Endodermal cell (in vitro differentiated cells): ENCODE data around the gene GPHN. TPM values are rescaled to one million over a fixed set of nuclear protein-coding genes. Genes with fewer than 3 reads are reported as not detected.

Experiments
- DNase-seq: peaks from one replicate; pipeline ENCODE4 v3.0.0-alpha.2; 2017
- H3K27ac ChIP-seq: 2 replicates; pipeline ENCODE4 v1.5.1; 2013; ENCODE audit warnings: mild to moderate bottlenecking, low read depth, low read length, moderate library complexity
- H3K27me3 ChIP-seq: 2 replicates; pipeline ENCODE4 v1.6.1; 2013; ENCODE audit warnings: mild to moderate bottlenecking, low read length, moderate library complexity; ENCODE audit not compliant: insufficient read depth, control insufficient read depth, poor library complexity, severe bottlenecking
- H3K36me3 ChIP-seq: 2 replicates; pipeline ENCODE4 v1.7.0; 2013; ENCODE audit warnings: mild to moderate bottlenecking, low read length, moderate library complexity; ENCODE audit not compliant: control insufficient read depth, insufficient read depth
- H3K4me1 ChIP-seq: one replicate; pipeline ENCODE4 v1.7.0; 2013; ENCODE audit warnings: low read length; ENCODE audit not compliant: control insufficient read depth, insufficient read depth
- H3K4me3 ChIP-seq: 2 replicates; pipeline ENCODE4 v1.5.1; 2013; ENCODE audit warnings: mild to moderate bottlenecking, low read length, moderate library complexity
- H3K9ac ChIP-seq: 2 replicates; pipeline ENCODE4 v1.6.1; 2013; ENCODE audit warnings: mild to moderate bottlenecking, low read length, moderate library complexity; ENCODE audit not compliant: poor library complexity, severe bottlenecking; ENCODE audit errors: extremely low read depth
- H3K9me3 ChIP-seq: 2 replicates; pipeline ENCODE4 v1.6.1; 2013; ENCODE audit warnings: mild to moderate bottlenecking, low read length, moderate library complexity; ENCODE audit not compliant: control insufficient read depth
- H3K27ac Mint-ChIP-seq: 2 replicates; pipeline ENCODE4 v1.8.0; 2020; ENCODE audit warnings: mixed read lengths
- H3K27me3 Mint-ChIP-seq: 2 replicates; pipeline ENCODE4 v1.8.0; 2021; ENCODE audit warnings: mild to moderate bottlenecking, mixed read lengths; ENCODE audit not compliant: insufficient read depth
- H3K36me3 Mint-ChIP-seq: 2 replicates; pipeline ENCODE4 v1.8.0; 2020; ENCODE audit warnings: low read depth, mixed read lengths
- H3K4me1 Mint-ChIP-seq: 2 replicates; pipeline ENCODE4 v1.8.0; 2020; ENCODE audit warnings: mixed read lengths
- H3K4me3 Mint-ChIP-seq: 2 replicates; pipeline ENCODE4 v1.8.0; 2020; ENCODE audit warnings: mild to moderate bottlenecking, moderate library complexity, mixed read lengths
- H3K9me3 Mint-ChIP-seq: 2 replicates; pipeline ENCODE4 v1.8.0; 2020; ENCODE audit warnings: mild to moderate bottlenecking, mixed read lengths
- WGBS, 2 experiments: methylation state at CpG; one replicate each; pipeline versions ENCODE4 v1.1.5 to v1.1.7; 2013; ENCODE audit warnings: missing lambda C conversion rate in 2 of 2, mixed read lengths in 1 of 2; ENCODE audit not compliant: insufficient coverage in 1 of 2, insufficient read length in 1 of 2; 5-methylcytosine and 5-hydroxymethylcytosine counted together
- total RNA-seq, 2 donors: library from RNA; stranded (reverse); fragmentation: NEBNext Ultra II Directional in 1 of 2; extraction: Animal tissue kit (Norgen Biotek cat#: 25700) in 1 of 2; gene quantifications; 2 replicates in 1 of 2; 3 replicates in 1 of 2; pipeline ENCODE4 v1.2.1, GENCODE V29; 2021
- TF ChIP-seq, protein P1 (sequence below): fragments of 200-600 bp; sonication (generic); conservative IDR thresholded peaks from 2 replicates; pipeline ENCODE4 v1.5.0; 2021; ENCODE audit warnings: antibody characterized with exemption, mild to moderate bottlenecking

GPHN gene
- total RNA-seq, 2 donors from 2014 or later = 12.4 to 15.0 TPM

GRCh38 chr14:67225523-67225922, 717.6 kb downstream of the GPHN start:
- Histone ChIP-seq H3K27me3 (no peaks in the 10 kb centered on the region), H3K4me1 (no peaks in the 10 kb centered on the region), H3K9me3 (no peaks in the 10 kb centered on the region), H3K4me3 (no peak overlapping the region), H3K36me3 (no peaks in the 10 kb centered on the region), H3K27ac (no peak overlapping the region), H3K9ac (no peak overlapping the region)
- TF ChIP-seq, protein P1, sequence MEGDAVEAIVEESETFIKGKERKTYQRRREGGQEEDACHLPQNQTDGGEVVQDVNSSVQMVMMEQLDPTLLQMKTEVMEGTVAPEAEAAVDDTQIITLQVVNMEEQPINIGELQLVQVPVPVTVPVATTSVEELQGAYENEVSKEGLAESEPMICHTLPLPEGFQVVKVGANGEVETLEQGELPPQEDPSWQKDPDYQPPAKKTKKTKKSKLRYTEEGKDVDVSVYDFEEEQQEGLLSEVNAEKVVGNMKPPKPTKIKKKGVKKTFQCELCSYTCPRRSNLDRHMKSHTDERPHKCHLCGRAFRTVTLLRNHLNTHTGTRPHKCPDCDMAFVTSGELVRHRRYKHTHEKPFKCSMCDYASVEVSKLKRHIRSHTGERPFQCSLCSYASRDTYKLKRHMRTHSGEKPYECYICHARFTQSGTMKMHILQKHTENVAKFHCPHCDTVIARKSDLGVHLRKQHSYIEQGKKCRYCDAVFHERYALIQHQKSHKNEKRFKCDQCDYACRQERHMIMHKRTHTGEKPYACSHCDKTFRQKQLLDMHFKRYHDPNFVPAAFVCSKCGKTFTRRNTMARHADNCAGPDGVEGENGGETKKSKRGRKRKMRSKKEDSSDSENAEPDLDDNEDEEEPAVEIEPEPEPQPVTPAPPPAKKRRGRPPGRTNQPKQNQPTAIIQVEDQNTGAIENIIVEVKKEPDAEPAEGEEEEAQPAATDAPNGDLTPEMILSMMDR = no peak
- Mint-ChIP-seq H3K4me3 (no peak overlapping the region), H3K27me3 (no peaks in the 10 kb centered on the region), H3K4me1 (no peaks in the 10 kb centered on the region), H3K27ac (no peak overlapping the region), H3K36me3 (no peaks in the 10 kb centered on the region), H3K9me3 (no peaks in the 10 kb centered on the region)
- WGBS, 2 experiments = 91 to 96% methylated on average over 4 of the region's 4 CpGs
- no peak for DNase-seq

DNA sequence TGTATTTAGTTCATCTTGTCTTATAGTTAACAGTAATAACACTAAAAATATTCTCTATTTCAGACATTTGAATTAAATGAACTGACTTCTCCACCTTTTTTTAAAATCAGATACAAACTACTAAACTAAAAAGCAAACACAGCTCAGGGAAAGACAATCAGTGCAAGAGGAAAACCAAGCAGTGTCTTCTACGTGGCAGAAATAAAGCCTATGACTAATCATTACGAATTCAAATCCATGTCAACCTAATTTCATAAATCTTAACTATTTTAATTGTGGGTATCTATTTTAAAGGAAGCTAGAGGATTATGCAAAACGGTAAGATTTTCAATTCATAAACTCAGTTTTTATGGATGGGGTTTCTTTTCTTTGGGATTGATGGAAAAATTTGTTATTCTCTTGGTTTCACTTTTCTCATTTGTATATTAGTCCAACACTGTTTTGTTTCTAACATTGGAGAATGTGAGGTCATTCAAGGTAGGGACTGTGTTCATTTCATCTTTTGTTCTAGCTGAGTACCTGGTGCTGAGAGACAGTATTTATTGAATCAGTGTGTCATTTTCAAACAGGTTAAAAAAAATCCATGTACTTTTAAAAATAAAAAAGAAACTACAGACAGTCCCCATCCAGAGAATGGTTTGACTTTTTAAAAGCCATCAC, 720.5 kb downstream of the GPHN start:
- Mint-ChIP-seq H3K27ac (no peak overlapping the region), H3K4me3 (no peak overlapping the region), H3K9me3 (no peaks in the 10 kb centered on the region), H3K27me3 (no peaks in the 10 kb centered on the region), H3K4me1 (no peaks in the 10 kb centered on the region), H3K36me3 (no peaks in the 10 kb centered on the region)
- no peaks in the 10 kb centered on the region for H3K27me3 ChIP-seq
- WGBS, 2 experiments = 92% methylated on average over 3 of the region's 3 CpGs; no CpG with 5 or more reads in 1 of the 2 experiments
- no peak overlapping the region for H3K4me3 ChIP-seq
- DNase-seq = no peak
- no peaks in the 10 kb centered on the region for H3K4me1 ChIP-seq
- H3K27ac ChIP-seq = no peak overlapping the region
- no peak overlapping the region for H3K9ac ChIP-seq
- no peaks in the 10 kb centered on the region for H3K9me3 ChIP-seq
- TF ChIP-seq, protein P1 = no peak
- no peaks in the 10 kb centered on the region for H3K36me3 ChIP-seq

Other genes starting within 250 kb of the GPHN start
- not detected for gene CCDC196, start 21.8 kb upstream of the GPHN start, total RNA-seq